Measurements from ENCODE around the gene RABGAP1.

GRCh38 chr9:122936464-122936863 is 4.4 kb upstream of the RABGAP1 start:
- TF ChIP-seq CTCF (tag by site-specific recombination; IDR thresholded peaks at IDR 0.05): no peak
- no peak for TF ChIP-seq ZNF624 (tag by site-specific recombination; IDR thresholded peaks at IDR 0.05)
- TF ChIP-seq SP2 (tag by site-specific recombination; IDR thresholded peaks at IDR 0.05): no peak
- TF ChIP-seq ZNF529 (tag by site-specific recombination; IDR thresholded peaks at IDR 0.05; ENCODE audit: insufficient replicate concordance): no peak
- TF ChIP-seq REPIN1 (tag by site-specific recombination; IDR thresholded peaks at IDR 0.05; ENCODE audit: low read depth): no peak
- no peak for TF ChIP-seq SETDB1 (IDR thresholded peaks at IDR 0.05; ENCODE audit: insufficient read length, low read length)
- no peak for TF ChIP-seq REST (tag by site-specific recombination; IDR thresholded peaks at IDR 0.05)
- TF ChIP-seq ATF2 (tag by site-specific recombination; IDR thresholded peaks at IDR 0.05; ENCODE audit: low read depth): no peak
- TF ChIP-seq ZNF169 (tag by site-specific recombination; IDR thresholded peaks at IDR 0.05): no peak
- TF ChIP-seq ZBTB21 (tag by site-specific recombination; IDR thresholded peaks at IDR 0.05): no peak
- no peak for TF ChIP-seq ZNF174 (tag by site-specific recombination; IDR thresholded peaks at IDR 0.05)
- no peak for TF ChIP-seq SCRT1 (tag by site-specific recombination; IDR thresholded peaks at IDR 0.05; ENCODE audit: borderline replicate concordance)
- no peak for TF ChIP-seq ZNF585B (tag by site-specific recombination; IDR thresholded peaks at IDR 0.05)
- TF ChIP-seq ZNF560 (tag by site-specific recombination; IDR thresholded peaks at IDR 0.05; ENCODE audit: borderline replicate concordance): no peak

Data from HEK293 (cell line).